ENCODE measurements around the gene SLC39A10. TPM values are rescaled to one million over a fixed set of nuclear protein-coding genes. Genes with fewer than 3 reads are reported as not detected.

SLC39A10 gene
- total and polyA plus RNA-seq, 2 of the 4 experiments (the other 2 are of a cell fraction), result 17.6 to 64.7 TPM

GRCh38 chr2:195620501-195620900 lies 36.5 kb upstream of the SLC39A10 start:
- CTCF ChIA-PET, result no interaction called here
- Histone ChIP-seq H2AFZ (replicated peaks; ENCODE audit: low read length, poor library complexity) (no peak overlapping the region), H3K4me2 (ENCODE audit: low read depth, low read length) (peak overlapping the region; percentile 35; the same call in 1 of the 2 replicates), H4K20me1 (ENCODE audit: insufficient read depth, low read length) (no peaks in the 10 kb centered on the region), H4K8ac (ENCODE audit: low read depth in 2 of 2, low read length in 2 of 2) (no peak overlapping the region), H2BK5ac (ENCODE audit: low read depth, low read length, poor library complexity, severe bottlenecking) (peak overlapping the region; percentile 21), H4K91ac (ENCODE audit: insufficient read depth, low read depth, low read length) (no peak overlapping the region), H3K14ac (replicated peaks; ENCODE audit: low read depth, low read length) (no peak overlapping the region), H2AK5ac (ENCODE audit: low read depth, low read length) (no peak overlapping the region), H2BK120ac (ENCODE audit: low read depth, low read length) (no peak overlapping the region), H3K9ac (ENCODE audit: low read depth, low read length) (no peak overlapping the region), H2BK15ac (ENCODE audit: low read depth, low read length) (no peak overlapping the region), H3K4me3 (ENCODE audit: insufficient read depth, low read depth, low read length) (no peak overlapping the region), H4K5ac (ENCODE audit: low read depth, low read length) (no peak overlapping the region), H3K56ac (ENCODE audit: extremely low read depth, insufficient read depth, low read length) (no peak overlapping the region), H3K4ac (ENCODE audit: low read depth, low read length) (no peak overlapping the region), H3K27me3 (ENCODE audit: control insufficient read depth, insufficient read depth, low read length) (no peaks in the 10 kb centered on the region), H3K23ac (ENCODE audit: low read depth, low read length) (no peak overlapping the region), H2BK20ac (ENCODE audit: low read depth, low read length) (no peak overlapping the region), H2AK9ac (replicated peaks; ENCODE audit: low read depth, low read length, poor library complexity) (no peak overlapping the region), H3K9me3 (ENCODE audit: control insufficient read depth, insufficient read depth, low read length) (no peaks in the 10 kb centered on the region), H3K4me1 (ENCODE audit: control insufficient read depth, insufficient read depth, low read length) (peaks cover 2% of the 10 kb centered on the region; the same call in 1 of the 2 replicates), H3K9me1 (ENCODE audit: insufficient read depth, low read length) (no peaks in the 10 kb centered on the region), H3K18ac (ENCODE audit: low read depth, low read length) (no peak overlapping the region; the same call in 1 of the 2 replicates), H3K27ac (ENCODE audit: insufficient read depth, low read length) (no peak overlapping the region), H3K79me1 (ENCODE audit: low read depth in 1 of 2, low read length in 2 of 2) (peaks cover 12 to 17% of the 10 kb centered on the region in 2 experiments), H3K36me3 (ENCODE audit: control insufficient read depth, insufficient read depth, low read length) (no peaks in the 10 kb centered on the region)
- WGBS, 2 experiments (ENCODE audit: extremely low coverage in 2 of 2, insufficient read length in 1 of 2), result no CpG with 5 or more reads among the region's 3 CpGs
- peak; percentile 34 for DNase-seq
- dilution Hi-C loops (cut with HindIII; ENCODE audit: low sequenced_read_pairs, unreplicated experiment), result no loop called here
- no peak for TF ChIP-seq CHD1 (IDR thresholded peaks at IDR 0.05; ENCODE audit: low read depth, low read length)
- no peak for TF ChIP-seq CEBPB (IDR thresholded peaks at IDR 0.05; ENCODE audit: low read depth, low read length)
- TF ChIP-seq RCOR1 (IDR thresholded peaks at IDR 0.05; ENCODE audit: insufficient replicate concordance, low read length), result no peak
- TF ChIP-seq SMC3 (IDR thresholded peaks at IDR 0.05; ENCODE audit: low read depth, low read length), result no peak
- no peak for TF ChIP-seq ELK1 (IDR thresholded peaks at IDR 0.05; ENCODE audit: borderline replicate concordance, low read depth, low read length)
- intact Hi-C loops (cut with micrococcal nuclease), result no loop called here
- POLR2A ChIA-PET (ENCODE audit: unreplicated experiment), result no interaction called here
- peak; percentile 59 for ATAC-seq (ENCODE audit: low read depth)
- no TSS peak for BruUV-seq (replicated peaks)
- in situ Hi-C loops (cut with MboI; ENCODE audit: low sequenced_read_pairs), result no loop called here

All from IMR-90 (cell line).